Caco-2 (cell line): ENCODE data around the gene GLI2. TPM values are rescaled to one million over a fixed set of nuclear protein-coding genes. Genes with fewer than 3 reads are reported as not detected.

Experiments
- BruUV-seq: library from RNA; stranded (reverse); fragments of 400-500 nt; replicated peaks from 2 replicates; lab custom pipeline; 2021; lab: Mats Ljungman, UMichigan
- CTCF ChIA-PET: fragments of 300-600 bp; sonication (Branson Sonifier 250); formaldehyde crosslinking; loops from one replicate; lab custom pipeline; 2022; ENCODE audit warnings: antibody characterized with exemption; lab: Charles Lee
- POLR2A ChIA-PET: fragments of 300-600 bp; sonication (Branson Sonifier 250); formaldehyde crosslinking; loops from one replicate; lab custom pipeline; 2022; ENCODE audit warnings: antibody characterized with exemption; lab: Charles Lee
- DNase-seq, 2 experiments: peaks; one replicate each; pipeline versions ENCODE4 v3.0.0 to v3.0.0-alpha.2; 2020 to 2022
- H3K27me3 ChIP-seq: replicated peaks from 2 replicates; pipeline ENCODE4 v1.6.0; 2011; ENCODE audit warnings: low read length; ENCODE audit not compliant: control insufficient read depth, insufficient read depth
- H3K36me3 ChIP-seq: 2 replicates; pipeline ENCODE4 v1.5.1; 2011; ENCODE audit warnings: low read length; ENCODE audit not compliant: control insufficient read depth, insufficient read depth
- H3K4me1 ChIP-seq: fragments of 250-450 bp; sonication (Bioruptor Pico); 2 replicates; pipeline ENCODE4 v1.5.1; 2020; ENCODE audit warnings: mild to moderate bottlenecking
- H3K4me3 ChIP-seq: 2 replicates; pipeline ENCODE4 v1.5.1; 2011; ENCODE audit warnings: low read depth, mild to moderate bottlenecking, control low read depth, low read length
- H3K9me3 ChIP-seq: fragments of 250-450 bp; sonication (Bioruptor Pico); 2 replicates; pipeline ENCODE4 v1.5.1; 2020; ENCODE audit warnings: mild to moderate bottlenecking, moderate library complexity
- H3K27ac Mint-ChIP-seq: one replicate; pipeline ENCODE4 v1.8.0; 2022; ENCODE audit warnings: mixed read lengths; ENCODE audit not compliant: unreplicated experiment
- H3K27me3 Mint-ChIP-seq: one replicate; pipeline ENCODE4 v1.8.0; 2022; ENCODE audit warnings: mixed read lengths; ENCODE audit not compliant: insufficient read depth, unreplicated experiment
- H3K36me3 Mint-ChIP-seq: one replicate; pipeline ENCODE4 v1.8.0; 2022; ENCODE audit warnings: mild to moderate bottlenecking, mixed read lengths; ENCODE audit not compliant: insufficient read depth, unreplicated experiment
- H3K4me1 Mint-ChIP-seq: one replicate; pipeline ENCODE4 v1.8.0; 2022; ENCODE audit warnings: low read depth, mixed read lengths; ENCODE audit not compliant: unreplicated experiment
- H3K4me3 Mint-ChIP-seq: one replicate; pipeline ENCODE4 v1.8.0; 2022; ENCODE audit warnings: mild to moderate bottlenecking, moderate library complexity, mixed read lengths; ENCODE audit not compliant: unreplicated experiment
- H3K9me3 Mint-ChIP-seq: one replicate; pipeline ENCODE4 v1.8.0; 2022; ENCODE audit warnings: mixed read lengths; ENCODE audit not compliant: unreplicated experiment
- intact Hi-C: fragments of 100-400 bp; cut with micrococcal nuclease; formaldehyde crosslinking; loops from one replicate; pipeline ENCODE4 v1.10.0; 2022; ENCODE audit not compliant: unreplicated experiment
- total RNA-seq: library from RNA; stranded (reverse); gene quantifications from 2 replicates; pipeline ENCODE4 v1.2.3, GENCODE V29; 2022
- TF ChIP-seq, protein P1 (sequence below), 2 experiments: fragments of 200-600 bp in 1 of 2; IDR thresholded peaks; 1 replicate in 1 of 2; 2 replicates in 1 of 2; pipeline versions ENCODE4 v1.5.1 to v1.8.0; 2011 to 2022; ENCODE audit warnings: antibody characterized with exemption in 1 of 2, control low read depth in 1 of 2, inconsistent platforms in 1 of 2, low read depth in 1 of 2, low read length in 1 of 2, mild to moderate bottlenecking in 1 of 2, moderate library complexity in 1 of 2; ENCODE audit not compliant: insufficient read depth in 1 of 2, severe bottlenecking in 1 of 2, unreplicated experiment in 1 of 2

Gene GLI2
- total RNA-seq, 1 experiment from 2014 or later = 0.70 TPM

DNA sequence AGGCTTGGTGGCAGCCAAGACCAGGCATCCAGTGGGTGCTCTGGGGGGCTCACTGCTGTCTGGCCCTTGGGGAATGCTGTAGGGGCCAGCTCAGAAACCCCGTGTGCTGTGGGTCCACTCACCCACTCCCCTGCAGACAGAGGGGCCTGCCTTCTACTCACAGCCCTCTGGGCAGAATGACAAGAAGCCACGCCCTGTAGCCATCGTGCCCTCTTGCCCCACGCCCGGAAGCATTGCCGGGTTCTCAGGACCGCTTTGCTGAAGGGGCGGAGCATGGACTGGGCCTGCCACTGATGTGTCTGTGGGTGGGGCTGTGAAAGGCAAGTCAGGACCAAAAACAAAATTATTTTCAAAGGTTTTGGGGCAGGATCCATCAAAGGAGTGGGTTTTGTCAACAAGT is 27.8 kb downstream of the GLI2 start:
- H3K27me3 Mint-ChIP-seq = no peaks in the 10 kb centered on the region
- H3K36me3 Mint-ChIP-seq = no peaks in the 10 kb centered on the region
- H3K9me3 Mint-ChIP-seq = no peaks in the 10 kb centered on the region
- H3K4me3 ChIP-seq = no peak overlapping the region
- no peak overlapping the region for H3K27ac Mint-ChIP-seq
- ChIA-PET CTCF (no interaction called here), POLR2A (no interaction called here)
- TF ChIP-seq, protein P1, sequence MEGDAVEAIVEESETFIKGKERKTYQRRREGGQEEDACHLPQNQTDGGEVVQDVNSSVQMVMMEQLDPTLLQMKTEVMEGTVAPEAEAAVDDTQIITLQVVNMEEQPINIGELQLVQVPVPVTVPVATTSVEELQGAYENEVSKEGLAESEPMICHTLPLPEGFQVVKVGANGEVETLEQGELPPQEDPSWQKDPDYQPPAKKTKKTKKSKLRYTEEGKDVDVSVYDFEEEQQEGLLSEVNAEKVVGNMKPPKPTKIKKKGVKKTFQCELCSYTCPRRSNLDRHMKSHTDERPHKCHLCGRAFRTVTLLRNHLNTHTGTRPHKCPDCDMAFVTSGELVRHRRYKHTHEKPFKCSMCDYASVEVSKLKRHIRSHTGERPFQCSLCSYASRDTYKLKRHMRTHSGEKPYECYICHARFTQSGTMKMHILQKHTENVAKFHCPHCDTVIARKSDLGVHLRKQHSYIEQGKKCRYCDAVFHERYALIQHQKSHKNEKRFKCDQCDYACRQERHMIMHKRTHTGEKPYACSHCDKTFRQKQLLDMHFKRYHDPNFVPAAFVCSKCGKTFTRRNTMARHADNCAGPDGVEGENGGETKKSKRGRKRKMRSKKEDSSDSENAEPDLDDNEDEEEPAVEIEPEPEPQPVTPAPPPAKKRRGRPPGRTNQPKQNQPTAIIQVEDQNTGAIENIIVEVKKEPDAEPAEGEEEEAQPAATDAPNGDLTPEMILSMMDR (IDR thresholded peaks at IDR 0.05; ENCODE audit: insufficient read depth in 1 of 2, low read depth in 1 of 2, low read length in 1 of 2, severe bottlenecking in 1 of 2, unreplicated experiment in 1 of 2) = no peak
- DNase-seq = peak in 1 of 2 experiments; percentile 35
- H3K36me3 ChIP-seq = no peaks in the 10 kb centered on the region
- H3K4me3 Mint-ChIP-seq = no peak overlapping the region
- intact Hi-C loops = no loop called here
- no peaks in the 10 kb centered on the region for H3K27me3 ChIP-seq
- no peaks in the 10 kb centered on the region for H3K9me3 ChIP-seq
- H3K4me1 ChIP-seq = peaks cover 29% of the 10 kb centered on the region
- BruUV-seq = no TSS peak
- H3K4me1 Mint-ChIP-seq = peaks cover 25% of the 10 kb centered on the region

DNA sequence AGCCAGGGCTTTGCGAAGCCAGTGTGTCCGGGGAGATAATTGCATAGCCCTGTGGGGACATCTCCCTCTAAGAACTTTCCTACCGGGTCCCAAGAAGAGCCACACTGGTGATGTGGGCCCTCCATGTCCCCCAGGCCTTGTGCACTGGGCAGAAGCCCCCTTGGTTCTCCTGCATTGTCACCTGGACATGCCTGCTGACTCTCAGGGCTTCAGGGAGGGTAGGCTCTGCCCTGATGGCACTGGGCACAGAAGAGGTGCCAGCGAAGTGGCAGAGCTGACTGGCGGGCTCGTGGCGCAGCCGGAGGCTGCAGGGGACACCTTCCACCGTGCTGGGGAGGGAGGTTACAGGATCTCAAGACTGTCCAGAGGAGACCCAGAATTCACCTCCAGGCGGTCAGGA is 28.3 kb downstream of the GLI2 start:
- H3K4me1 ChIP-seq = peaks cover 25% of the 10 kb centered on the region
- ChIA-PET CTCF (no interaction called here), POLR2A (no interaction called here)
- no peaks in the 10 kb centered on the region for H3K36me3 ChIP-seq
- DNase-seq = peak in 1 of 2 experiments; percentile 21
- TF ChIP-seq, protein P1 (IDR thresholded peaks at IDR 0.05; ENCODE audit: insufficient read depth in 1 of 2, low read depth in 1 of 2, low read length in 1 of 2, severe bottlenecking in 1 of 2, unreplicated experiment in 1 of 2) = no peak
- no peak overlapping the region for H3K27ac Mint-ChIP-seq
- intact Hi-C loops = no loop called here
- peaks cover 24% of the 10 kb centered on the region for H3K4me1 Mint-ChIP-seq
- H3K4me3 Mint-ChIP-seq = no peak overlapping the region
- no peak overlapping the region for H3K4me3 ChIP-seq
- H3K27me3 ChIP-seq = no peaks in the 10 kb centered on the region
- no peaks in the 10 kb centered on the region for H3K9me3 ChIP-seq
- no peaks in the 10 kb centered on the region for H3K36me3 Mint-ChIP-seq
- no TSS peak for BruUV-seq
- no peaks in the 10 kb centered on the region for H3K9me3 Mint-ChIP-seq
- no peaks in the 10 kb centered on the region for H3K27me3 Mint-ChIP-seq

DNA sequence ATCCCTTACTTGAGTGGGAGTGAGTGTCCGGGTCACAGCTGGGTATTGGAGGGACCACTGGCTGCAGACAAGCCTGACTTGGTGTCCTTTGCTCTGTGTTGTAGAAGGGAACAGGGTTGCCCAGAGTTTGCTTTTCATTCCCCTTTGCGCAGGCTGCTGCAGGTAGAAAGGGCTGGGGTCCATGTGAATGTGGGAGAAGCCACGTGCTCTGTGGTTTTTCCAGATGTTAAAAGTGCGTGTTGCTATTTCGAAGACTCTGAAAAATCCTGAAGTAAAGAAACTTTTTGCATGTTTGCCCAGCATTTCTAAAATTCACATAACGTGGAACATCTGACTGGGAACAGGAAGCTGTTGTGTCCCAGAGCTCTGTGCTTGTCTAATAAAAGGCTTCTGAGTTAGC is 28.8 kb downstream of the GLI2 start:
- Mint-ChIP-seq H3K27ac (no peak overlapping the region), H3K9me3 (no peaks in the 10 kb centered on the region), H3K4me1 (peaks cover 24% of the 10 kb centered on the region), H3K36me3 (no peaks in the 10 kb centered on the region), H3K27me3 (no peaks in the 10 kb centered on the region), H3K4me3 (no peak overlapping the region)
- no peak overlapping the region for H3K4me3 ChIP-seq
- POLR2A ChIA-PET = no interaction called here
- no peaks in the 10 kb centered on the region for H3K36me3 ChIP-seq
- BruUV-seq = no TSS peak
- DNase-seq = no peak
- H3K4me1 ChIP-seq = peaks cover 24% of the 10 kb centered on the region
- no peaks in the 10 kb centered on the region for H3K27me3 ChIP-seq
- intact Hi-C loops = no loop called here
- TF ChIP-seq, protein P1 (IDR thresholded peaks at IDR 0.05; ENCODE audit: insufficient read depth in 1 of 2, low read depth in 1 of 2, low read length in 1 of 2, severe bottlenecking in 1 of 2, unreplicated experiment in 1 of 2) = no peak
- CTCF ChIA-PET = no interaction called here
- no peaks in the 10 kb centered on the region for H3K9me3 ChIP-seq
